GM12874 (cell line): Measurements from ENCODE around the gene DCHS2.

ENCODE experiments used
- CTCF ChIP-seq: IDR thresholded peaks from 2 replicates; pipeline ENCODE4 v1.5.1; 2011; ENCODE audit warnings: low read depth, mild to moderate bottlenecking, control low read depth, low read length, moderate library complexity; ENCODE audit not compliant: insufficient read depth

Gene DCHS2

GRCh38 chr4:154489558-154490233 is 1.9 kb downstream of the DCHS2 start:
- TF ChIP-seq CTCF, result no peak

- TF ChIP-seq CTCF, result no peak
These were observed 4.5 kb downstream of the DCHS2 start for GRCh38 chr4:154487145-154487544.

GRCh38 chr4:154485127-154485773 is 6.3 kb downstream of the DCHS2 start:
- no peak for TF ChIP-seq CTCF

- no peak for TF ChIP-seq CTCF
These were observed 13.1 kb downstream of the DCHS2 start for GRCh38 chr4:154478547-154478946.

- TF ChIP-seq CTCF, result no peak
These were observed 13.5 kb downstream of the DCHS2 start for GRCh38 chr4:154478128-154478527.

GRCh38 chr4:154476232-154476631 is 15.4 kb downstream of the DCHS2 start:
- no peak for TF ChIP-seq CTCF

GRCh38 chr4:154475820-154476219 is 15.8 kb downstream of the DCHS2 start:
- no peak for TF ChIP-seq CTCF
